PC-3 (cell line): ENCODE data around the gene RAP1GAP2.

ENCODE experiments used
- CTCF ChIP-seq: fragments of 300-600 bp; sonication (generic); conservative IDR thresholded peaks from 2 replicates; pipeline ENCODE4 v1.5.1; 2017; ENCODE audit warnings: antibody characterized with exemption, low read depth, mild to moderate bottlenecking, low read length
- EZH2 ChIP-seq: fragments of 300-600 bp; sonication (generic); IDR thresholded peaks from one replicate; pipeline ENCODE4 v1.6.1; 2017; ENCODE audit warnings: antibody characterized with exemption, mild to moderate bottlenecking, low read length; ENCODE audit not compliant: unreplicated experiment
- EZH2phosphoT487 ChIP-seq: fragments of 300-600 bp; sonication (generic); IDR thresholded peaks from 2 replicates; pipeline ENCODE4 v1.6.1; 2018; ENCODE audit warnings: mild to moderate bottlenecking, antibody characterized with exemption, low read length, borderline replicate concordance

GRCh38 chr17:2977157-2977556 lies 180.9 kb downstream of the RAP1GAP2 start:
- TF ChIP-seq CTCF (no peak), EZH2phosphoT487 (no peak), EZH2 (no peak)
